GM20000 (cell line): ENCODE measurements around the gene TMEM150C.

ENCODE experiments used
- DNase-seq: peaks from one replicate; pipeline ENCODE4 v3.0.0; 2012; ENCODE audit warnings: low spot score
- TF ChIP-seq, protein P1 (sequence below): IDR thresholded peaks from 2 replicates; pipeline ENCODE4 v1.5.1; 2012; ENCODE audit warnings: mild to moderate bottlenecking, control low read depth; ENCODE audit errors: extremely low read depth, missing control alignments

Gene TMEM150C

DNA sequence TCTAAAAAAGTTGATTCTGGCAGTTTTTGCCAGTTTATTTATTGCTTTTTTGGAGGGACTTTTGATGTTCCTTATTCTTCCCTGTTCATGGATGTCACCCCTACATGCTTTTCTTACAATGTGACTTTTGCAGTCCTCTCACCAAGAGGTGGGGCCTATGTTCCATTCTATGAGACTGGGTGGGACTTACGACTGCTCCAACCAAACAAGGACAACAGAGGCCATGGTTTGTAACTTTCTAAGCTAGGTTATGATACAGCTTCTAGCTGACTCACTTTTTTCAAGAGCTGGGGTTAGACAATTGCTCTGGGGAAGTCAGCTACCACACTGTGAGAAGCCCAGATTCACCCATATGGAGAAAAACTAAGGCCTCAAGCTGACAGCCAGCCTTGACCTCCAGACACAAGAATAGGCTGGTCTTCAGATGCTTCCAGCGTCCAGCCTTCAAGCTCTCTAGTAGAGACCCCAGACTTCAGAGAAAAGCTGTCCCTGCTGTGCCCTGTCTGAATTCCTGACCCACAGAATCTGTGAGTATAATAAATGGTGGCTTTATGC lies 91.9 kb downstream of the TMEM150C start:
- DNase-seq, result no peak
- TF ChIP-seq, protein P1, sequence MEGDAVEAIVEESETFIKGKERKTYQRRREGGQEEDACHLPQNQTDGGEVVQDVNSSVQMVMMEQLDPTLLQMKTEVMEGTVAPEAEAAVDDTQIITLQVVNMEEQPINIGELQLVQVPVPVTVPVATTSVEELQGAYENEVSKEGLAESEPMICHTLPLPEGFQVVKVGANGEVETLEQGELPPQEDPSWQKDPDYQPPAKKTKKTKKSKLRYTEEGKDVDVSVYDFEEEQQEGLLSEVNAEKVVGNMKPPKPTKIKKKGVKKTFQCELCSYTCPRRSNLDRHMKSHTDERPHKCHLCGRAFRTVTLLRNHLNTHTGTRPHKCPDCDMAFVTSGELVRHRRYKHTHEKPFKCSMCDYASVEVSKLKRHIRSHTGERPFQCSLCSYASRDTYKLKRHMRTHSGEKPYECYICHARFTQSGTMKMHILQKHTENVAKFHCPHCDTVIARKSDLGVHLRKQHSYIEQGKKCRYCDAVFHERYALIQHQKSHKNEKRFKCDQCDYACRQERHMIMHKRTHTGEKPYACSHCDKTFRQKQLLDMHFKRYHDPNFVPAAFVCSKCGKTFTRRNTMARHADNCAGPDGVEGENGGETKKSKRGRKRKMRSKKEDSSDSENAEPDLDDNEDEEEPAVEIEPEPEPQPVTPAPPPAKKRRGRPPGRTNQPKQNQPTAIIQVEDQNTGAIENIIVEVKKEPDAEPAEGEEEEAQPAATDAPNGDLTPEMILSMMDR, result no peak

DNA sequence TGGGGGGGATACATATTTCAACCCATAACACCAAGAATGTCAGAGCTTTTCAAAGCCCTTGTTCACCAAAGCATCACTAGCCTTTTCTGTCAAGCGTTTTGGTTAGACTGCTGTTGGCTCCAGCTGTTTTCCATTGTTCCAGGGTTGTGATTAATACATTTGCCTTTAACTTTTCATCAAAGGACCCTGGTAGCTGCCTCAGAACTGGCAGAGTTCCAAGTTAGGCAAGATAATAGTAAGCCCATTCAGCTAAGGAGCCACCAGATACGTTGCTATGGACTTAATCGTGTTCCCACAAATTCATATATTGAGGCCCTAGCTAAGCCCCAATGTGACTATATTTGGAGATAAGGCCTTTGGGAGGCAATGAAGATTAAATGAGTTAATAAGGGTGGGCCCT lies 94.3 kb downstream of the TMEM150C start:
- DNase-seq, result no peak

DNA sequence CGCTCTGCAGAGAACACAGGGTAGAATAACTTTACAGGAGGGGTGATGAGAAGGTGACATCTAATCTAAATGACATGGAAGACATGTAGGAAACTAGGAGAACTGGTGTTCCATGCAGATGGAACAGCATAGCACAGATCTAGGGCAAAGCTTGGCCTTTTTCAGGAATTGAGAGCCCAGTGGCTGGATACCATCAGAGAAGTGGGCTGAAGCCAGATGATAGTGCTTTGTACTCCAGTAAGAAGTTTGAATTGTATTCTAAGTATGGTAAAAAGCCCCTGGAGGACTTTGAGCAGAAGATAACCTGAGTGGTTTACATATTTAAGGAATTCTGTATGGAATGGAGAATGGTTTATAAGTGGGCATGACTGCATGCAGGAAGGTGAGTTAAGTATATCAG lies 98.6 kb downstream of the TMEM150C start:
- TF ChIP-seq, protein P1, result no peak
- no peak for DNase-seq

More for the DNA sequence above, 94.3 kb downstream of the TMEM150C start:
- TF ChIP-seq, protein P1, result no peak

DNA sequence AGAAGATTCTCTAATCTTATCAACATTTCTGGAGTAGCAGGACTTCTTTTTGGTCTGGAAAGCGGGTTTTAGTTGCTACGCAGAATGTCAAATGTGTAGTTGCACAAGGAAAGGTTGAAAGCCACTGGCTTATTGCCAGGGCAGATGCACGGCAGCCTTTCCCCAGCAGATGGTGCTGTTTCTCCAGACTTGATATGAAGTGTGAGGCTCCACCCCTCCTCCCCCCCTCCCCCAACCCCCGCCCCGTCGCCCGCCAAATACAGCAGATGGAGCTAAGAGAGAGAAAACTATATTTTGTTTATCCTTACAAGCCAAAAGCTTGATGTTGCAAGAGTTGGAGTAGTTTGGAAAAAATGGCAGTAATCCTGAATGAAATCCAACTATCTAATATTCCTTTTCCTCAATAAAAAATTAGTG lies 99.4 kb downstream of the TMEM150C start:
- TF ChIP-seq, protein P1, result peak; percentile 94
- DNase-seq, result peak; percentile 78

DNA sequence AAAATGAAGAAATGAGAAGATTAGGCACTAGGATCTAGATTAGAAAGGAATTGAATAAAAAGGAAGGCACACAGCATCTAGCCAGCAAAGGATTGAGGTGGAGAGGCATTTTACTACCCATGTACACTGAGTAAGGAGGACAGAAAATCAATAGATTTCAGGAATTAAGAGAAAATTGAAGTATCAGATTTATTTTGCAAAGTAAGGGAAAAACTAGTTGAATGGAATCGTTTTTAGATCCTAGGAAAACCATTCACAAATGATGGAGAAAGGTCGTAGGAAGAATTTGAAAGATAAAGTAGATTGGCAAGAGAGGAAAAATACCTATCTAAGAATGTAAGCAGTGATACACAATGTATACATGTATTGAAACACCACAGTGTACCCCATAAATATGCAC lies 100.1 kb downstream of the TMEM150C start:
- TF ChIP-seq, protein P1, result no peak
- no peak for DNase-seq

DNA sequence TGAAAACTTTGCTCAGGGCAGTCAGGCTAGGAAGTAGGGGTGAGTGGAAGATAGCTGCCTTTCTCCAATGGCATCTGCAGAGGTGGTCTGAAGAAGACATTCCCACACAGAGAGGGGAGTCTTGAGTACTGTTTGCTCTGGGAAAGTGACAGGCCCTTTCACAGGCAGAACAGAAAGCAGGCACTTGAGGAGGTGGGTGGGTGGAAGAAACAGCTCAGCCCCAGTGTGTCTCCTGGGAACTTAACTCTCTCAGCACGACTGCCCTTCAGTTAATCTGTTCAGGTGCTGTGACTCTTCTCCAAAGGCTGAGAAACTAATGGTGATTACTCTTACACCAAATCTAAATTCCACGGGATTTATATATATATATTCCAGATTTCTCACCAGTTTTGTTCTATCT lies 103.1 kb downstream of the TMEM150C start:
- DNase-seq, result peak; percentile 39
- TF ChIP-seq, protein P1, result no peak

DNA sequence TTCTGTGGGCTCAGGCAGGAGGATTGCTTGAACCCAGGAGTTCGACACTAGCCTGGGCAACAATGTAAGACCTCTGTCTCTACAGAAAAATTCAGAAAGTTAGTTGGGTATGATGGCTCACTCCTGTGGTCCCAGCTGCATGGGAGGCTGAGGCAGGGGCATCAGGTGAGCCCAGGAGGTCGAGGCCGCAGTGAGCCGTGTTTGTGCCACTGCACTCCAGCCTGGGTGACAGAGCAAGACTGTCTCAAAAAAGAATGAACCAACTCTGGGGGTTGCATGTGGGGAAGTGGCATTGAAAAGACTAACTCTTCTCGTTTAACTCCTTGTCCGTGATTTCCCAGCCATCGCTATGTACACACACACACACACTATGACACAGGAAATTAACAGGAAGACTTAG lies 104.5 kb downstream of the TMEM150C start:
- no peak for DNase-seq
- TF ChIP-seq, protein P1, result no peak
